ENCODE results near the gene TAF6. TPM values are rescaled to one million over a fixed set of nuclear protein-coding genes. Genes with fewer than 3 reads are reported as not detected.
A peak's percentile ranks its signal among the peaks of the same experiment; 100 is the strongest.

The TAF6 gene
- total and polyA plus RNA-seq, 9 of the 15 experiments (the other 6 are each of a cell fraction or from before 2014, with no cell fraction given): 0.78 to 78.7 (median 21.3) TPM

GRCh38 chr7:100102950-100103840, 16.0 kb downstream of the TAF6 start (continued):
- no peak for TF ChIP-seq RREB1 (CRISPR knock-in tag; IDR thresholded peaks at IDR 0.05)
- no peak for TF ChIP-seq TEAD1 (CRISPR knock-in tag; IDR thresholded peaks at IDR 0.05)
- no peak for TF ChIP-seq U2AF2 (optimal IDR thresholded peaks at IDR 0.05; ENCODE audit: low read depth, low read length)
- TF ChIP-seq BRD4 (IDR thresholded peaks at IDR 0.05): no peak
- TF ChIP-seq ZBTB1 (CRISPR knock-in tag; IDR thresholded peaks at IDR 0.05; ENCODE audit: borderline replicate concordance, low read depth): 0 out of 2 replicates have a peak, but pooled peaks have one; percentile 34
- TF ChIP-seq ZBTB9 (CRISPR knock-in tag; IDR thresholded peaks at IDR 0.05): no peak
- TF ChIP-seq YY1 (IDR thresholded peaks at IDR 0.05; ENCODE audit: borderline replicate concordance in 1 of 3, control insufficient read depth in 1 of 3, extremely low read depth in 1 of 3, insufficient read depth in 3 of 3, insufficient read length in 1 of 3, insufficient replicate concordance in 2 of 3, low read depth in 1 of 3, low read length in 2 of 3): no peak
- no peak for TF ChIP-seq ELF2 (CRISPR knock-in tag; IDR thresholded peaks at IDR 0.05)
- no peak for TF ChIP-seq FUS (optimal IDR thresholded peaks at IDR 0.05; ENCODE audit: low read depth, low read length)
- 0 out of 2 replicates have a peak, but pooled peaks have one; percentile 36 for TF ChIP-seq GABPB1 (CRISPR knock-in tag; IDR thresholded peaks at IDR 0.05)
- TF ChIP-seq CEBPZ (IDR thresholded peaks at IDR 0.05; ENCODE audit: borderline replicate concordance, low read depth, low read length): no peak
- TF ChIP-seq NR4A1 (CRISPR knock-in tag; IDR thresholded peaks at IDR 0.05): no peak
- no peak for TF ChIP-seq NR4A1 (tag; IDR thresholded peaks at IDR 0.05)
- no peak for TF ChIP-seq ZNF184 (CRISPR knock-in tag; IDR thresholded peaks at IDR 0.05)
- TF ChIP-seq KLF10 (CRISPR knock-in tag; IDR thresholded peaks at IDR 0.05): no peak

Data from K562 (cell line).